CD4-positive, alpha-beta T cell treated with Interleukin-1 beta for 1 hour (primary cell): Measurements from ENCODE around the gene CBLN4.
A peak's percentile ranks its signal among the peaks of the same experiment; 100 is the strongest.

ENCODE experiments used
- DNase-seq, 2 donors: peaks; one replicate each; pipeline ENCODE4 v3.0.0-alpha.2; 2020 to 2022

The CBLN4 gene

GRCh38 chr20:56005389-56005715, at the start of gene CBLN4:
TSS of gene CBLN4 (minus strand) at chr20:56005519. CDS start at chr20:56004171, 1,348 bp downstream.
- DNase-seq = no peak

- no peak for DNase-seq
Observed at GRCh38 chr20:56043227-56043626, 37.9 kb upstream of the CBLN4 start.

GRCh38 chr20:56032251-56032650, 26.9 kb upstream of the CBLN4 start:
- DNase-seq = peak in 1 of 2 donors; percentile 2

GRCh38 chr20:56018716-56019115, 13.4 kb upstream of the CBLN4 start:
- DNase-seq = no peak

GRCh38 chr20:56018194-56018593, 12.9 kb upstream of the CBLN4 start:
- no peak for DNase-seq

- no peak for DNase-seq
Observed at GRCh38 chr20:56017560-56017959, 12.2 kb upstream of the CBLN4 start.

GRCh38 chr20:56014998-56015397, 9.7 kb upstream of the CBLN4 start:
- no peak for DNase-seq

- DNase-seq = no peak
Observed at GRCh38 chr20:56014151-56014550, 8.8 kb upstream of the CBLN4 start.

GRCh38 chr20:56004611-56005388, 519 bp downstream of the CBLN4 start:
- no peak for DNase-seq

GRCh38 chr20:56004007-56004406, 1.3 kb downstream of the CBLN4 start:
- DNase-seq = no peak

- DNase-seq = no peak
Observed at GRCh38 chr20:56002908-56003800, 2.2 kb downstream of the CBLN4 start.

GRCh38 chr20:56001890-56002289, 3.4 kb downstream of the CBLN4 start:
- no peak for DNase-seq

- DNase-seq = no peak
Observed at GRCh38 chr20:56001106-56001785, 4.1 kb downstream of the CBLN4 start.

- DNase-seq = no peak
Observed at GRCh38 chr20:55978550-55978949, 26.8 kb downstream of the CBLN4 start.

GRCh38 chr20:55977690-55978459, 27.4 kb downstream of the CBLN4 start:
- DNase-seq = no peak

- DNase-seq = no peak
Observed at GRCh38 chr20:55974491-55975202, 30.7 kb downstream of the CBLN4 start.

GRCh38 chr20:55964790-55965189, 40.5 kb downstream of the CBLN4 start:
- no peak for DNase-seq

- no peak for DNase-seq
Observed at GRCh38 chr20:55961376-55962330, 43.7 kb downstream of the CBLN4 start.

- DNase-seq = no peak
Observed at GRCh38 chr20:55953201-55953600, 52.1 kb downstream of the CBLN4 start.

GRCh38 chr20:55947701-55948100, 57.6 kb downstream of the CBLN4 start:
- no peak for DNase-seq
